Adrenal gland (tissue), 5 donors: ENCODE data around the gene CISD1.

Experiments
- CTCF ChIP-seq, 6 experiments: fragments of 450-650 bp in 4 of 6; fragments of 200-600 bp in 2 of 6; sonication (generic) in 1 of 6; IDR thresholded peaks; 1 replicate in 5 of 6; 2 replicates in 1 of 6; pipeline versions ENCODE4 v1.5.1 to v1.8.0; 2016 to 2021; ENCODE audit warnings: antibody characterized with exemption in 6 of 6, mild to moderate bottlenecking in 2 of 6, moderate library complexity in 1 of 6
- POLR2A ChIP-seq, 2 donors: fragments of 450-650 bp; IDR thresholded peaks; one replicate each; pipeline ENCODE4 v1.6.1; 2017; ENCODE audit warnings: antibody characterized with exemption in 2 of 2, mild to moderate bottlenecking in 2 of 2, moderate library complexity in 1 of 2
- donor health status: DM: no; HTN: no; CAD: no.

- no peak for TF ChIP-seq CTCF (IDR thresholded peaks at IDR 0.05)
- no peak for TF ChIP-seq POLR2A (IDR thresholded peaks at IDR 0.05)
These were observed 61.5 kb downstream of the CISD1 start for GRCh38 chr10:58330431-58330830.
